ENCODE data around the gene EIF3K.

Gene EIF3K

GRCh38 chr19:38650911-38651584 lies 32.1 kb downstream of the EIF3K start:
- no peak for FAIRE-seq

GRCh38 chr19:38653028-38653571 lies 34.1 kb downstream of the EIF3K start:
- no peak for FAIRE-seq

- FAIRE-seq = no peak
Observed at GRCh38 chr19:38654628-38655055, 35.7 kb downstream of the EIF3K start.

GRCh38 chr19:38655148-38655824 lies 36.3 kb downstream of the EIF3K start:
- FAIRE-seq = no peak

GRCh38 chr19:38656171-38656981 lies 37.4 kb downstream of the EIF3K start:
- FAIRE-seq = no peak

- no peak for FAIRE-seq
Observed at GRCh38 chr19:38657633-38658222, 38.7 kb downstream of the EIF3K start.

GRCh38 chr19:38658462-38659306 lies 39.7 kb downstream of the EIF3K start:
- peak; percentile 83 for FAIRE-seq

- no peak for FAIRE-seq
Observed at GRCh38 chr19:38660724-38661123, 41.7 kb downstream of the EIF3K start.

- no peak for FAIRE-seq
Observed at GRCh38 chr19:38661136-38661535, 42.1 kb downstream of the EIF3K start.

- FAIRE-seq = no peak
Observed at GRCh38 chr19:38661996-38662395, 43.0 kb downstream of the EIF3K start.

- no peak for FAIRE-seq
Observed at GRCh38 chr19:38662537-38663155, 43.7 kb downstream of the EIF3K start.

GRCh38 chr19:38663156-38663651 lies 44.2 kb downstream of the EIF3K start:
- FAIRE-seq = no peak

- FAIRE-seq = no peak
Observed at GRCh38 chr19:38663957-38664502, 45.0 kb downstream of the EIF3K start.

GRCh38 chr19:38664503-38665211 lies 45.7 kb downstream of the EIF3K start:
- no peak for FAIRE-seq

- FAIRE-seq = no peak
Observed at GRCh38 chr19:38665219-38665931, 46.4 kb downstream of the EIF3K start.

GRCh38 chr19:38665950-38666662 lies 47.1 kb downstream of the EIF3K start:
- no peak for FAIRE-seq

- no peak for FAIRE-seq
Observed at GRCh38 chr19:38666663-38667511, 47.9 kb downstream of the EIF3K start.

- FAIRE-seq = no peak
Observed at GRCh38 chr19:38667661-38668171, 48.7 kb downstream of the EIF3K start.
